Breast epithelium (tissue), 3 donors: ENCODE results near the gene MYF5.

Source experiments
- CTCF ChIP-seq, 3 donors: fragments of 450-650 bp; IDR thresholded peaks; one replicate each; pipeline ENCODE4 v1.5.1; 2016 to 2017; ENCODE audit warnings: antibody characterized with exemption in 3 of 3, mild to moderate bottlenecking in 3 of 3, moderate library complexity in 3 of 3
- POLR2A ChIP-seq: fragments of 450-650 bp; IDR thresholded peaks from one replicate; pipeline ENCODE4 v1.6.1; 2016; ENCODE audit warnings: antibody characterized with exemption, mild to moderate bottlenecking, moderate library complexity
- POLR2AphosphoS5 ChIP-seq, 3 donors: sonication (generic); formaldehyde crosslinking; IDR thresholded peaks; one replicate each; pipeline ENCODE4 v1.6.1; 2017; ENCODE audit warnings: antibody characterized with exemption in 3 of 3

GRCh38 chr12:80749456-80749855 is 32.7 kb downstream of the MYF5 start:
- no peak for TF ChIP-seq POLR2AphosphoS5 (IDR thresholded peaks at IDR 0.05)
- no peak for TF ChIP-seq POLR2A
- TF ChIP-seq CTCF (IDR thresholded peaks at IDR 0.05): no peak
